HCT116 (cell line): ENCODE data around the gene MRPL39. TPM values are rescaled to one million over a fixed set of nuclear protein-coding genes. Genes with fewer than 3 reads are reported as not detected.

Experiments used
- ATAC-seq: fragments of 200-7000 bp; cut with Tn5 transposase; 2 replicates; pipeline ENCODE4 v1.9.1; 2020; ENCODE audit warnings: mild to moderate bottlenecking, moderate library complexity
- BruUV-seq: library from RNA; stranded (reverse); fragments of 400-500 nt; replicated peaks from 2 replicates; lab custom pipeline; 2021; lab: Mats Ljungman, UMichigan
- CTCF ChIA-PET: fragments of 300-600 bp; sonication (Branson Sonifier 250); formaldehyde crosslinking; loops from one replicate; lab custom pipeline; 2021; ENCODE audit warnings: antibody characterized with exemption; lab: Charles Lee
- POLR2A ChIA-PET: fragments of 300-600, 350-600 bp; sonication (Branson Sonifier 250); formaldehyde crosslinking; loops from one replicate; lab custom pipeline; 2021; ENCODE audit warnings: antibody characterized with exemption; lab: Charles Lee
- RAD21 ChIA-PET, 2 experiments: fragments of 300-600 bp; sonication (Branson Sonifier 250); formaldehyde crosslinking; loops; one replicate each; lab custom pipeline; 2023; ENCODE audit warnings: low total read pairs in 2 of 2; ENCODE audit not compliant: uncharacterized antibody in 2 of 2, unreplicated experiment in 2 of 2, low non-redundant PET in 1 of 2; lab: Charles Lee
- DNase-seq: peaks from one replicate; pipeline ENCODE4 v3.0.0-alpha.2; 2010; ENCODE audit warnings: low read depth, low spot score
- H2AFZ ChIP-seq: fragments of 200-600 bp; shearing (Covaris generic), sonication (generic); 2 replicates; pipeline ENCODE4 v1.6.1; 2017; ENCODE audit warnings: low read depth, mixed run types, mixed read lengths, antibody characterized with exemption, low read length; ENCODE audit not compliant: poor library complexity, severe bottlenecking
- H3K27ac ChIP-seq: 2 replicates; pipeline ENCODE4 v1.5.1; 2012; ENCODE audit warnings: low read depth, low read length
- H3K27me3 ChIP-seq: fragments of 200-600 bp; sonication (generic); 2 replicates; pipeline ENCODE4 v1.6.1; 2016; ENCODE audit warnings: mixed run types, low read length, mixed read lengths; ENCODE audit not compliant: insufficient read depth
- H3K36me3 ChIP-seq, 2 experiments: fragments of 200-500 bp in 1 of 2; fragments of 200-600 bp in 1 of 2; sonication (Bioruptor generic) in 1 of 2; sonication (generic) in 1 of 2; 2 replicates each; pipeline versions ENCODE4 v1.5.1 to v1.6.1; 2014 to 2016; ENCODE audit warnings: low read length in 2 of 2, inconsistent platforms in 1 of 2, mixed read lengths in 1 of 2, mixed run types in 1 of 2; ENCODE audit not compliant: insufficient read depth in 2 of 2, control insufficient read depth in 1 of 2
- H3K4me1 ChIP-seq, 2 experiments: fragments of 200-600 bp in 1 of 2; sonication (generic) in 1 of 2; 2 replicates each; pipeline versions ENCODE4 v1.5.1 to v1.6.1; 2012 to 2017; ENCODE audit warnings: low read length in 2 of 2, inconsistent platforms in 1 of 2, mild to moderate bottlenecking in 1 of 2, mixed read lengths in 1 of 2, mixed run types in 1 of 2, moderate library complexity in 1 of 2; ENCODE audit not compliant: insufficient read depth in 2 of 2, control insufficient read depth in 1 of 2
- H3K4me2 ChIP-seq: fragments of 200-600 bp; sonication (generic); 2 replicates; pipeline ENCODE4 v1.6.1; 2017; ENCODE audit warnings: mixed run types, low read length, mixed read lengths
- H3K4me3 ChIP-seq, 2 experiments: fragments of 200-600 bp in 1 of 2; sonication (generic) in 1 of 2; replicated peaks in 1 of 2; 2 replicates each; pipeline ENCODE4 v1.5.1; 2011 to 2016; ENCODE audit warnings: low read length in 2 of 2, control low read depth in 1 of 2, low read depth in 1 of 2, mild to moderate bottlenecking in 1 of 2, mixed read lengths in 1 of 2, mixed run types in 1 of 2
- H3K79me2 ChIP-seq: fragments of 200-600 bp; sonication (generic); 2 replicates; pipeline ENCODE4 v1.6.1; 2017; ENCODE audit warnings: mild to moderate bottlenecking, mixed run types, low read length, moderate library complexity, mixed read lengths; ENCODE audit not compliant: insufficient read depth
- H3K9ac ChIP-seq: fragments of 200-600 bp; sonication (generic); 2 replicates; pipeline ENCODE4 v1.6.1; 2016; ENCODE audit warnings: low read length, mixed read lengths
- H3K9me2 ChIP-seq: fragments of 200-600 bp; sonication (generic), shearing (Covaris generic); 2 replicates; pipeline ENCODE4 v1.6.1; 2017; ENCODE audit warnings: mixed run types, mild to moderate bottlenecking, moderate library complexity; ENCODE audit not compliant: insufficient read depth
- H3K9me3 ChIP-seq, 2 experiments: fragments of 200-500 bp in 1 of 2; fragments of 200-600 bp in 1 of 2; sonication (Bioruptor generic) in 1 of 2; sonication (generic) in 1 of 2; 2 replicates each; pipeline ENCODE4 v1.6.1; 2014 to 2017; ENCODE audit warnings: low read length in 2 of 2, mixed read lengths in 2 of 2, inconsistent platforms in 1 of 2, low read depth in 1 of 2, mild to moderate bottlenecking in 1 of 2, mixed run types in 1 of 2, moderate library complexity in 1 of 2; ENCODE audit not compliant: control insufficient read depth in 1 of 2, insufficient read depth in 1 of 2
- H4K20me1 ChIP-seq: fragments of 200-600 bp; sonication (generic), shearing (Covaris generic); 2 replicates; pipeline ENCODE4 v1.6.1; 2017; ENCODE audit warnings: mixed run types, mild to moderate bottlenecking, moderate library complexity; ENCODE audit not compliant: insufficient read depth
- CBX3 ChIP-seq: IDR thresholded peaks from 2 replicates; pipeline ENCODE4 v1.6.1; 2012; ENCODE audit warnings: low read depth
- EGR1 ChIP-seq: IDR thresholded peaks from 2 replicates; pipeline ENCODE4 v1.6.1; 2012; ENCODE audit warnings: low read depth
- ELF1 ChIP-seq: IDR thresholded peaks from 2 replicates; pipeline ENCODE4 v1.6.1; 2012; ENCODE audit warnings: low read depth, borderline replicate concordance
- EZH2 ChIP-seq: fragments of 200-600 bp; sonication (generic); IDR thresholded peaks from 2 replicates; pipeline ENCODE4 v1.6.1; 2017; ENCODE audit warnings: antibody characterized with exemption, mixed run types
- JUND ChIP-seq: IDR thresholded peaks from 2 replicates; pipeline ENCODE4 v1.6.1; 2012
- POLR2A ChIP-seq: IDR thresholded peaks from 2 replicates; pipeline ENCODE4 v1.7.0; 2011; ENCODE audit warnings: borderline replicate concordance; ENCODE audit not compliant: insufficient read depth, insufficient read length; ENCODE audit errors: extremely low read depth
- RAD21 ChIP-seq: IDR thresholded peaks from 2 replicates; pipeline ENCODE4 v1.6.1; 2012; ENCODE audit warnings: low read depth, mild to moderate bottlenecking
- SIN3A ChIP-seq: IDR thresholded peaks from 2 replicates; pipeline ENCODE4 v1.6.1; 2012; ENCODE audit warnings: low read depth
- TCF7L2 ChIP-seq: IDR thresholded peaks from 2 replicates; pipeline ENCODE4 v1.7.0; 2011; ENCODE audit warnings: borderline replicate concordance, inconsistent platforms; ENCODE audit not compliant: insufficient read depth, insufficient read length; ENCODE audit errors: extremely low read depth
- intact Hi-C: fragments of 100-400 bp; cut with micrococcal nuclease; formaldehyde crosslinking; loops from 2 replicates; pipeline ENCODE4 v1.10.0; 2022
- total RNA-seq: library from RNA; stranded (reverse); gene quantifications from one replicate; pipeline ENCODE4 v1.2.1, GENCODE V29; 2021; ENCODE audit not compliant: unreplicated experiment
- TF ChIP-seq, protein P1 (sequence below): IDR thresholded peaks from 2 replicates; pipeline ENCODE4 v1.6.1; 2011; ENCODE audit warnings: mild to moderate bottlenecking, low read length, moderate library complexity; ENCODE audit not compliant: insufficient replicate concordance; ENCODE audit errors: extremely low read depth
- TF ChIP-seq, protein P2 (sequence below): IDR thresholded peaks from 2 replicates; pipeline ENCODE4 v1.6.1; 2012; ENCODE audit warnings: low read depth

The MRPL39 gene
- total RNA-seq, 1 experiment from 2014 or later = 41.1 TPM

DNA sequence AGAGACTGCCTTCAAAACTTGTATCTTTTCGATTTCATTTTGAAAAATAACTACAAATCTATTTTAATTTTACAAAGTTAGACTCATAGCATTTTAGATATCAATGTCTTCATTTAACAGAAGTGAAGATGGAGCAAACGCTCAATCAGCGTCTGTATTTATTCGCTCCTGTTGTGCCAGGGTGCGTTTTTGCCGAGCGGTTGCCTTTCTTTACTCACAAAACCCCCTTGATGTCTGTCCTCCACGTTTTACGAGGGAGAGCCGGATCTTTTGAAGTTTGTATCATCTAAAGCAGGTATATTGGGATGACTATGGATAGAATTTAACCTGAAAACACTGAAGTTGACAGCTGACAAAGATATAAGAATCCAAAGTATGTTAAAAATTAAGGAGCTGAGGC, 44.6 kb downstream of the MRPL39 start:
- Histone ChIP-seq H3K9me2 (no peaks in the 10 kb centered on the region), H3K4me2 (no peak overlapping the region), H2AFZ (no peak overlapping the region), H3K9ac (no peak overlapping the region), H3K79me2 (no peaks in the 10 kb centered on the region), H3K27me3 (no peaks in the 10 kb centered on the region), H3K4me1 (no peaks in the 10 kb centered on the region), H3K9me3 (no peaks in the 10 kb centered on the region), H4K20me1 (no peaks in the 10 kb centered on the region), H3K4me3 (no peak overlapping the region), H3K27ac (no peak overlapping the region), H3K36me3 (no peaks in the 10 kb centered on the region)
- ChIA-PET POLR2A (no interaction called here), RAD21 (no interaction called here), CTCF (no interaction called here)
- DNase-seq (no peak), ATAC-seq (no peak)
- BruUV-seq = no TSS peak
- TF ChIP-seq SIN3A (no peak), EGR1 (no peak), ELF1 (no peak), JUND (no peak), RAD21 (no peak), POLR2A (no peak), EZH2 (no peak), CBX3 (no peak), TCF7L2 (no peak)
- TF ChIP-seq, protein P1, sequence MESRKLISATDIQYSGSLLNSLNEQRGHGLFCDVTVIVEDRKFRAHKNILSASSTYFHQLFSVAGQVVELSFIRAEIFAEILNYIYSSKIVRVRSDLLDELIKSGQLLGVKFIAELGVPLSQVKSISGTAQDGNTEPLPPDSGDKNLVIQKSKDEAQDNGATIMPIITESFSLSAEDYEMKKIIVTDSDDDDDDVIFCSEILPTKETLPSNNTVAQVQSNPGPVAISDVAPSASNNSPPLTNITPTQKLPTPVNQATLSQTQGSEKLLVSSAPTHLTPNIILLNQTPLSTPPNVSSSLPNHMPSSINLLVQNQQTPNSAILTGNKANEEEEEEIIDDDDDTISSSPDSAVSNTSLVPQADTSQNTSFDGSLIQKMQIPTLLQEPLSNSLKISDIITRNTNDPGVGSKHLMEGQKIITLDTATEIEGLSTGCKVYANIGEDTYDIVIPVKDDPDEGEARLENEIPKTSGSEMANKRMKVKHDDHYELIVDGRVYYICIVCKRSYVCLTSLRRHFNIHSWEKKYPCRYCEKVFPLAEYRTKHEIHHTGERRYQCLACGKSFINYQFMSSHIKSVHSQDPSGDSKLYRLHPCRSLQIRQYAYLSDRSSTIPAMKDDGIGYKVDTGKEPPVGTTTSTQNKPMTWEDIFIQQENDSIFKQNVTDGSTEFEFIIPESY = no peak
- TF ChIP-seq, protein P2, sequence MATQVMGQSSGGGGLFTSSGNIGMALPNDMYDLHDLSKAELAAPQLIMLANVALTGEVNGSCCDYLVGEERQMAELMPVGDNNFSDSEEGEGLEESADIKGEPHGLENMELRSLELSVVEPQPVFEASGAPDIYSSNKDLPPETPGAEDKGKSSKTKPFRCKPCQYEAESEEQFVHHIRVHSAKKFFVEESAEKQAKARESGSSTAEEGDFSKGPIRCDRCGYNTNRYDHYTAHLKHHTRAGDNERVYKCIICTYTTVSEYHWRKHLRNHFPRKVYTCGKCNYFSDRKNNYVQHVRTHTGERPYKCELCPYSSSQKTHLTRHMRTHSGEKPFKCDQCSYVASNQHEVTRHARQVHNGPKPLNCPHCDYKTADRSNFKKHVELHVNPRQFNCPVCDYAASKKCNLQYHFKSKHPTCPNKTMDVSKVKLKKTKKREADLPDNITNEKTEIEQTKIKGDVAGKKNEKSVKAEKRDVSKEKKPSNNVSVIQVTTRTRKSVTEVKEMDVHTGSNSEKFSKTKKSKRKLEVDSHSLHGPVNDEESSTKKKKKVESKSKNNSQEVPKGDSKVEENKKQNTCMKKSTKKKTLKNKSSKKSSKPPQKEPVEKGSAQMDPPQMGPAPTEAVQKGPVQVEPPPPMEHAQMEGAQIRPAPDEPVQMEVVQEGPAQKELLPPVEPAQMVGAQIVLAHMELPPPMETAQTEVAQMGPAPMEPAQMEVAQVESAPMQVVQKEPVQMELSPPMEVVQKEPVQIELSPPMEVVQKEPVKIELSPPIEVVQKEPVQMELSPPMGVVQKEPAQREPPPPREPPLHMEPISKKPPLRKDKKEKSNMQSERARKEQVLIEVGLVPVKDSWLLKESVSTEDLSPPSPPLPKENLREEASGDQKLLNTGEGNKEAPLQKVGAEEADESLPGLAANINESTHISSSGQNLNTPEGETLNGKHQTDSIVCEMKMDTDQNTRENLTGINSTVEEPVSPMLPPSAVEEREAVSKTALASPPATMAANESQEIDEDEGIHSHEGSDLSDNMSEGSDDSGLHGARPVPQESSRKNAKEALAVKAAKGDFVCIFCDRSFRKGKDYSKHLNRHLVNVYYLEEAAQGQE = no peak
- intact Hi-C loops = no loop called here
